ENCODE data around the gene PPP3R1.

DNA sequence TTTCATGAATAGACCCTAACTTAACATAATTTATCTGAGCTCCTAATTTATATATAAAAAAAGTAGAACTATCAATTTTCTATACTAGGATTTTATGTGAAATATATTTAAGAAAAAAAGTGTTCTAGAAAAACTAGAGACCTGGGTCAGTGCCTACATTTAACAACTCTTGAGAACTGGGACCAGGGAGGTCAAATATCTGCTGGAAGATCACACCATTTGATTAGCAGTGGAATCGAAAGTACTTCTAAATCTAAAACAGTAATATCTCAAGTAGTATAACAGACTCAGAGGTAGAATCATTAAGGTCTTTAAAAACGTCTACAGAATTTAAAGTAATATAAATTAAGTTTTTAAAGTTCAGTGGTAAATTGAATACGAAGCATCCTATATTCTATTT is 34.6 kb downstream of the PPP3R1 start:
- TF ChIP-seq POLR2AphosphoS5 (IDR thresholded peaks at IDR 0.05) (no peak), POLR2A (IDR thresholded peaks at IDR 0.05) (no peak), EP300 (IDR thresholded peaks at IDR 0.05) (no peak)
- TF ChIP-seq, protein P1, sequence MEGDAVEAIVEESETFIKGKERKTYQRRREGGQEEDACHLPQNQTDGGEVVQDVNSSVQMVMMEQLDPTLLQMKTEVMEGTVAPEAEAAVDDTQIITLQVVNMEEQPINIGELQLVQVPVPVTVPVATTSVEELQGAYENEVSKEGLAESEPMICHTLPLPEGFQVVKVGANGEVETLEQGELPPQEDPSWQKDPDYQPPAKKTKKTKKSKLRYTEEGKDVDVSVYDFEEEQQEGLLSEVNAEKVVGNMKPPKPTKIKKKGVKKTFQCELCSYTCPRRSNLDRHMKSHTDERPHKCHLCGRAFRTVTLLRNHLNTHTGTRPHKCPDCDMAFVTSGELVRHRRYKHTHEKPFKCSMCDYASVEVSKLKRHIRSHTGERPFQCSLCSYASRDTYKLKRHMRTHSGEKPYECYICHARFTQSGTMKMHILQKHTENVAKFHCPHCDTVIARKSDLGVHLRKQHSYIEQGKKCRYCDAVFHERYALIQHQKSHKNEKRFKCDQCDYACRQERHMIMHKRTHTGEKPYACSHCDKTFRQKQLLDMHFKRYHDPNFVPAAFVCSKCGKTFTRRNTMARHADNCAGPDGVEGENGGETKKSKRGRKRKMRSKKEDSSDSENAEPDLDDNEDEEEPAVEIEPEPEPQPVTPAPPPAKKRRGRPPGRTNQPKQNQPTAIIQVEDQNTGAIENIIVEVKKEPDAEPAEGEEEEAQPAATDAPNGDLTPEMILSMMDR (IDR thresholded peaks at IDR 0.05), result no peak
